SU-DHL-6 (cell line): Measurements from ENCODE around the gene RAB11FIP3.

Experiments
- CTCF ChIP-seq: fragments of 200-600 bp; sonication (generic); IDR thresholded peaks from one replicate; pipeline ENCODE4 v1.5.1; 2017; ENCODE audit warnings: antibody characterized with exemption, mild to moderate bottlenecking, low read length, moderate library complexity; ENCODE audit not compliant: insufficient read depth, poor library complexity, severe bottlenecking
- EZH2phosphoT487 ChIP-seq: fragments of 200-600 bp; sonication (generic), shearing (Covaris generic); conservative IDR thresholded peaks from 2 replicates; pipeline ENCODE4 v1.6.1; 2018; ENCODE audit warnings: mild to moderate bottlenecking, antibody characterized with exemption, low read length, moderate library complexity, mixed read lengths

DNA sequence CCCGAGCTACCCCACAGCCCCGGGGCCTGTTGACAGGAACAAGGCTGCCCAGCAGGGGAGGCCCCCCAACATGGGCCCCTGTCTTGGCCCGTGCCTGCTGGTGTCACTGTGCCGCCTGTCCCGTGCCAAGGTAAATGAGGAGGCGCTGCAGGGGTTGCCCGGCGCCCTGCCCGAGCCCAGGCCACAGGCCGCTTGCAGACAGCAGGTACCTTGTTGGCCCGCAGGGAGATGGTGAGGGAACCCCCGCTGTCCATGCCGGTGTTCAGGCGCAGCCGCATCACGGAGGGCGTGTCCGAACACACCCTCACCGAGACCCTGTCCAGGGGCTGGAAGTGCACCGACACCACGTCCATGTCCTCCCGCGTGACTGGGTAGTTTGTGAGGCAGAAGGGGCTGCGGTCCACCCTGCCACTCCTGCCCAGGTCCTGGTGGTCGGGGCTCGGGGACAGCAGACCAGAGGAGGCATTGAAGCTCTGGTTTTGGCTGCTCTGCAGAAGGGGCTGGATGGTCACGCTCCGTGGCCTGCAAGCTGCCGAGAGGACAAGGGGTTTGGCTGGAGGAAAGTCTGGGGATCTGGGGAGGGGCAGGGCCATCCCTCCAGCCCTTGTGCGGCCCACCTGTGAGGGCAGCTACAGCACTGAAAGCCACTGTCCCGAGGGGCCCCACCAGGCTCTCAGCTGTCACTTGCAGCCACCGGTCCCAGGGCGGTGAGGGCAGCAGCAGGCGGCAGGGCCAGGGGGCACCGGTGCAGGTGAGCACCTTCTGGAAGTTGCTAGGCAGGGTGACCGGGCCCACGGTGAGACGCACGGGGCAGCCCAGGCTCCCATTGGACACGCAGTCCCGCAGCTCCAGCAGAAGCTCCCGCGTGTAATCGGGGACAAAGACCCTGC lies 49.3 kb upstream of the RAB11FIP3 start:
- TF ChIP-seq CTCF: no peak
- TF ChIP-seq EZH2phosphoT487: no peak
